Adrenal gland (tissue), 12 donors: ENCODE results near the gene ZNF609. TPM values are rescaled to one million over a fixed set of nuclear protein-coding genes. Genes with fewer than 3 reads are reported as not detected.

Source experiments
- DNase-seq, 7 donors: peaks; one replicate each; pipeline ENCODE4 v3.0.0-alpha.2; 2019 to 2020
- H3K27ac ChIP-seq, 5 donors: fragments of 200-600 bp; sonication (generic) in 4 of 5; 1 replicate in 3 of 5; 2 replicates in 2 of 5; pipeline versions ENCODE4 v1.5.1 to v1.8.0; 2016 to 2020; ENCODE audit warnings: mild to moderate bottlenecking in 1 of 5
- H3K27me3 ChIP-seq: fragments of 200-600 bp; 2 replicates; pipeline ENCODE4 v1.8.0; 2021
- H3K36me3 ChIP-seq, 2 donors: fragments of 200-600 bp; replicated peaks in 1 of 2; 1 replicate in 1 of 2; 2 replicates in 1 of 2; pipeline versions ENCODE4 v1.5.1 to v1.8.0; 2018 to 2022
- H3K4me1 ChIP-seq, 2 donors: fragments of 200-600 bp; replicated peaks in 1 of 2; 1 replicate in 1 of 2; 2 replicates in 1 of 2; pipeline versions ENCODE4 v1.5.1 to v1.8.0; 2018 to 2021
- H3K4me3 ChIP-seq, 4 donors: fragments of 200-600 bp; sonication (generic) in 3 of 4; one replicate each; pipeline ENCODE4 v1.5.1; 2016 to 2018
- H3K9me3 ChIP-seq, 3 donors: fragments of 200-600 bp; sonication (generic) in 1 of 3; replicated peaks in 1 of 3; 1 replicate in 2 of 3; 2 replicates in 1 of 3; pipeline versions ENCODE4 v1.5.1 to v1.8.0; 2016 to 2021
- POLR2A ChIP-seq, 2 donors: fragments of 450-650 bp; IDR thresholded peaks; one replicate each; pipeline ENCODE4 v1.6.1; 2017; ENCODE audit warnings: antibody characterized with exemption in 2 of 2, mild to moderate bottlenecking in 2 of 2, moderate library complexity in 1 of 2
- whole genome bisulfite sequencing, 4 donors: extraction: QIAGEN DNeasy Blood & Tissue Kit in 2 of 4; methylation state at CpG; one replicate each; pipeline versions ENCODE4 v1.1.5 to v1.1.7; 2013 to 2017; 5-methylcytosine and 5-hydroxymethylcytosine counted together
- intact Hi-C, 2 donors: fragments of 100-400 bp; cut with DNase I; formaldehyde crosslinking; loops; one replicate each; pipeline versions ENCODE4 v1.14.1 to v1.15.0; 2022 to 2023
- polyA plus RNA-seq, 3 donors: library from polyadenylated mRNA; stranded (reverse); fragments of 200-250 nt in 2 of 3; fragments of 350-450 nt in 1 of 3; fragmentation: Illumina TruSeq in 1 of 3; extraction: RNeasy Lipid Tissue Mini Kit (QIAGEN cat#74804) in 1 of 3; gene quantifications; one replicate each; pipeline ENCODE4 v1.2.3, GENCODE V29; 2013 to 2014
- total RNA-seq, 9 donors: library from RNA; depleted of rRNA in 4 of 9; stranded (reverse); fragments of >200 nt in 4 of 9; fragments of 120-200 nt in 1 of 9; fragmentation: NEBNext Ultra II Directional in 1 of 9; extraction: Animal tissue kit (Norgen Biotek cat#: 25700) in 1 of 9; gene quantifications; one replicate each; pipeline versions ENCODE4 v1.1.0 to v1.2.4, GENCODE V29; 2013 to 2023
- TF ChIP-seq, protein P1 (sequence below), 6 experiments: fragments of 450-650 bp in 4 of 6; fragments of 200-600 bp in 2 of 6; sonication (generic) in 1 of 6; IDR thresholded peaks; 1 replicate in 5 of 6; 2 replicates in 1 of 6; pipeline versions ENCODE4 v1.5.1 to v1.8.0; 2016 to 2021; ENCODE audit warnings: antibody characterized with exemption in 6 of 6, mild to moderate bottlenecking in 2 of 6, moderate library complexity in 1 of 6
- donor health status: healthy with polysubstance abuse.
- donor health status: Bipolar disorder and iron deficiency.
- donor health status: DM: yes; HTN: yes; CAD: no.
- donor health status: DM: no; HTN: no; CAD: no.
- donor health status: DM: no; HTN: no; CAD: no.
- donor health status: DM: yes; HTN: yes; CAD: no.

The ZNF609 gene
- total and polyA plus RNA-seq, 12 donors: 4.4 to 35.5 (median 25.4) TPM

- 43 to 57% (median 50%) methylated on average over 7 to 9 of the region's 9 CpGs for whole genome bisulfite sequencing, 4 donors
- Histone ChIP-seq H3K36me3 (peaks cover 0 to 75% of the 10 kb centered on the region in 2 donors), H3K27ac (no peak overlapping the region)
These were observed 221.1 kb downstream of the ZNF609 start for GRCh38 chr15:64681424-64682024.

DNA sequence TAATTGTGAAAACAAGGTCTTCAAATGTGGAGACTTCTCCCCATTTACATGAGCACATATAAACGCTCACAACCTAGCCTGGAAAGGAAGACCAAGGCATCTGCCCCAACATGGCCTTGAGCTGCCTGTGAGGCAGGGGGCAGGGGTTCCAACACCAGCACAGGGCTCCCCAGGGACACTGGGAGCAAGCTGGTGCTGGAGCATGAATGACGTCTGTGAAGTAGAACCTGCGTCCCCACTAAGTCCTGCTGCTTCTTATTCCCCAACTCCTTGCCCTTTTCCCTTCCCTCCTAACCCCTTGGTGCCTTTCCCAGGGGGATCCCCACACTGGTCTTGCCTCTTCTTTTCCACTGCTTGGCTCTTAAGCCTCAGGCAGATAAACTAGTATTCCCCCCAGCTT is 221.9 kb downstream of the ZNF609 start:
- H3K4me1 ChIP-seq: peaks cover 0 to 4% of the 10 kb centered on the region in 2 donors
- peak overlapping the region in 1 of 5 donors; percentile 6 for H3K27ac ChIP-seq
- H3K9me3 ChIP-seq: no peaks in the 10 kb centered on the region
- DNase-seq: no peak
- H3K4me3 ChIP-seq: no peak overlapping the region
- intact Hi-C loops: loop anchor here in 1 of 2 donors (2.0 to 5.0 kb wide), 2 partner anchors 45 to 255 kb away; no protein-coding TSS in a partner anchor
- TF ChIP-seq, protein P1, sequence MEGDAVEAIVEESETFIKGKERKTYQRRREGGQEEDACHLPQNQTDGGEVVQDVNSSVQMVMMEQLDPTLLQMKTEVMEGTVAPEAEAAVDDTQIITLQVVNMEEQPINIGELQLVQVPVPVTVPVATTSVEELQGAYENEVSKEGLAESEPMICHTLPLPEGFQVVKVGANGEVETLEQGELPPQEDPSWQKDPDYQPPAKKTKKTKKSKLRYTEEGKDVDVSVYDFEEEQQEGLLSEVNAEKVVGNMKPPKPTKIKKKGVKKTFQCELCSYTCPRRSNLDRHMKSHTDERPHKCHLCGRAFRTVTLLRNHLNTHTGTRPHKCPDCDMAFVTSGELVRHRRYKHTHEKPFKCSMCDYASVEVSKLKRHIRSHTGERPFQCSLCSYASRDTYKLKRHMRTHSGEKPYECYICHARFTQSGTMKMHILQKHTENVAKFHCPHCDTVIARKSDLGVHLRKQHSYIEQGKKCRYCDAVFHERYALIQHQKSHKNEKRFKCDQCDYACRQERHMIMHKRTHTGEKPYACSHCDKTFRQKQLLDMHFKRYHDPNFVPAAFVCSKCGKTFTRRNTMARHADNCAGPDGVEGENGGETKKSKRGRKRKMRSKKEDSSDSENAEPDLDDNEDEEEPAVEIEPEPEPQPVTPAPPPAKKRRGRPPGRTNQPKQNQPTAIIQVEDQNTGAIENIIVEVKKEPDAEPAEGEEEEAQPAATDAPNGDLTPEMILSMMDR (IDR thresholded peaks at IDR 0.05): no peak
- no peak for TF ChIP-seq POLR2A (IDR thresholded peaks at IDR 0.05)
- 63 to 88% (median 65%) methylated on average over 3 of the region's 3 CpGs for WGBS, 4 donors
- H3K36me3 ChIP-seq: peaks cover 0 to 74% of the 10 kb centered on the region in 2 donors
- H3K27me3 ChIP-seq: no peaks in the 10 kb centered on the region

More at GRCh38 chr15:64681424-64682024, 221.1 kb downstream of the ZNF609 start:
- H3K4me1 ChIP-seq: no peaks in the 10 kb centered on the region
- no peaks in the 10 kb centered on the region for H3K9me3 ChIP-seq
- no peaks in the 10 kb centered on the region for H3K27me3 ChIP-seq
- peak; percentile 50 to 80 (median 65) for DNase-seq
- intact Hi-C loops: loop anchor here in 1 of 2 donors (2.0 to 5.0 kb wide), 2 partner anchors 45 to 254 kb away; no protein-coding TSS in a partner anchor
- no peak overlapping the region for H3K4me3 ChIP-seq
- no peak for TF ChIP-seq POLR2A (IDR thresholded peaks at IDR 0.05)
- TF ChIP-seq, protein P1 (IDR thresholded peaks at IDR 0.05): peak; percentile 60 to 96 (median 86)

- Histone ChIP-seq H3K27me3 (no peaks in the 10 kb centered on the region), H3K27ac (no peak overlapping the region), H3K36me3 (peaks cover 0 to 73% of the 10 kb centered on the region in 2 donors), H3K4me1 (peaks cover 11 to 15% of the 10 kb centered on the region in 2 donors), H3K4me3 (no peak overlapping the region), H3K9me3 (no peaks in the 10 kb centered on the region)
- no peak for TF ChIP-seq POLR2A (IDR thresholded peaks at IDR 0.05)
- TF ChIP-seq, protein P1 (IDR thresholded peaks at IDR 0.05): no peak
- intact Hi-C loops: loop anchor here in 1 of 2 donors (2.0 to 5.0 kb wide), 2 partner anchors 43 to 256 kb away; no protein-coding TSS in a partner anchor
- DNase-seq: no peak
- 39 to 62% (median 42%) methylated on average over 3 of the region's 3 CpGs for WGBS, 4 donors
These were observed 223.0 kb downstream of the ZNF609 start for GRCh38 chr15:64683378-64683777.

- Histone ChIP-seq H3K4me3 (no peak overlapping the region), H3K36me3 (peaks cover 0 to 71% of the 10 kb centered on the region in 2 donors), H3K27me3 (no peaks in the 10 kb centered on the region), H3K27ac (no peak overlapping the region), H3K9me3 (no peaks in the 10 kb centered on the region), H3K4me1 (peaks cover 13 to 25% of the 10 kb centered on the region in 2 donors)
- peak in 1 of 7 donors; percentile 41 for DNase-seq
- TF ChIP-seq POLR2A (IDR thresholded peaks at IDR 0.05): no peak
- TF ChIP-seq, protein P1 (IDR thresholded peaks at IDR 0.05): no peak
- 70 to 84% (median 75%) methylated on average over 4 of the region's 4 CpGs for WGBS, 4 donors
- intact Hi-C loops: loop anchor here in 1 of 2 donors (5.0 kb wide), 1 partner anchor 42 kb away; no protein-coding TSS in a partner anchor
These were observed 225.0 kb downstream of the ZNF609 start for GRCh38 chr15:64685230-64685888.
